GM23338 (cell line): Measurements from ENCODE around the gene TSPAN5. TPM values are rescaled to one million over a fixed set of nuclear protein-coding genes. Genes with fewer than 3 reads are reported as not detected.

Source experiments
- ATAC-seq: fragments of 200-7000 bp; cut with Tn5 transposase; 3 replicates; pipeline ENCODE4 v1.9.1; 2020
- DNase-seq: peaks from one replicate; pipeline ENCODE4 v3.0.0-alpha.2; 2015; ENCODE audit warnings: low spot score
- H2AFZ ChIP-seq: fragments of 200-600 bp; sonication (generic); 2 replicates; pipeline ENCODE4 v1.8.0; 2016; ENCODE audit warnings: antibody characterized with exemption, mild to moderate bottlenecking, moderate library complexity
- H3F3A ChIP-seq: fragments of 200-600 bp; sonication (generic); replicated peaks from 2 replicates; pipeline ENCODE4 v1.8.0; 2017; ENCODE audit warnings: antibody characterized with exemption, mixed run types, low read depth
- H3K27ac ChIP-seq: fragments of 200-600 bp; sonication (generic); 2 replicates; pipeline ENCODE4 v1.6.1; 2016; ENCODE audit warnings: low read depth
- H3K27me3 ChIP-seq: fragments of 200-600 bp; sonication (generic); 2 replicates; pipeline ENCODE4 v1.8.0; 2016; ENCODE audit warnings: mild to moderate bottlenecking, mixed run types, moderate library complexity; ENCODE audit not compliant: insufficient read depth
- H3K36me3 ChIP-seq: fragments of 200-600 bp; sonication (generic); 2 replicates; pipeline ENCODE4 v1.8.0; 2016; ENCODE audit warnings: mild to moderate bottlenecking; ENCODE audit not compliant: insufficient read depth
- H3K4me1 ChIP-seq: fragments of 200-600 bp; sonication (generic); 2 replicates; pipeline ENCODE4 v1.8.0; 2016; ENCODE audit warnings: mild to moderate bottlenecking, moderate library complexity; ENCODE audit not compliant: insufficient read depth
- H3K4me2 ChIP-seq: fragments of 200-600 bp; sonication (generic); 2 replicates; pipeline ENCODE4 v1.7.1; 2017; ENCODE audit warnings: mixed run types
- H3K4me3 ChIP-seq: fragments of 200-600 bp; sonication (generic); 2 replicates; pipeline ENCODE4 v1.6.1; 2016; ENCODE audit warnings: mixed run types
- H3K79me2 ChIP-seq: fragments of 200-600 bp; sonication (generic); replicated peaks from 2 replicates; pipeline ENCODE4 v1.8.0; 2017; ENCODE audit warnings: mild to moderate bottlenecking; ENCODE audit not compliant: insufficient read depth
- H3K9me2 ChIP-seq: fragments of 200-600 bp; sonication (generic); 2 replicates; pipeline ENCODE4 v1.8.0; 2017; ENCODE audit not compliant: insufficient read depth
- H4K20me1 ChIP-seq: fragments of 200-600 bp; sonication (generic); replicated peaks from 2 replicates; pipeline ENCODE4 v1.8.0; 2017; ENCODE audit warnings: mild to moderate bottlenecking; ENCODE audit not compliant: insufficient read depth
- H3K27ac Mint-ChIP-seq: 2 replicates; pipeline ENCODE4 v1.8.0; 2020; ENCODE audit warnings: inconsistent platforms, mild to moderate bottlenecking, moderate library complexity, mixed read lengths
- H3K27me3 Mint-ChIP-seq: 3 replicates; pipeline ENCODE4 v1.8.0; 2022; ENCODE audit warnings: low read depth, mild to moderate bottlenecking, moderate library complexity, mixed read lengths, inconsistent platforms; ENCODE audit not compliant: insufficient read depth, poor library complexity
- H3K36me3 Mint-ChIP-seq: 3 replicates; pipeline ENCODE4 v1.8.0; 2021; ENCODE audit warnings: low read depth, mild to moderate bottlenecking, inconsistent platforms, moderate library complexity, mixed read lengths
- H3K4me1 Mint-ChIP-seq: 3 replicates; pipeline ENCODE4 v1.8.0; 2020; ENCODE audit warnings: mild to moderate bottlenecking, inconsistent platforms, mixed read lengths
- H3K4me3 Mint-ChIP-seq: 3 replicates; pipeline ENCODE4 v1.8.0; 2021; ENCODE audit warnings: moderate library complexity, mild to moderate bottlenecking, inconsistent platforms, mixed read lengths
- H3K9me3 Mint-ChIP-seq: 3 replicates; pipeline ENCODE4 v1.8.0; 2020; ENCODE audit warnings: moderate library complexity, mild to moderate bottlenecking, inconsistent platforms, mixed read lengths
- CREB1 ChIP-seq: fragments of 250-450 bp; sonication (Bioruptor Pico); IDR thresholded peaks from 2 replicates; pipeline ENCODE4 v1.5.0; 2020; ENCODE audit warnings: low read depth, mild to moderate bottlenecking, moderate library complexity
- CTCF ChIP-seq, 2 experiments: fragments of 200-600 bp in 1 of 2; sonication (generic) in 1 of 2; conservative IDR thresholded peaks; 2 replicates each; pipeline versions ENCODE4 v1.5.1 to v1.6.1; 2016 to 2017; ENCODE audit warnings: antibody characterized with exemption in 2 of 2, low read depth in 2 of 2, mild to moderate bottlenecking in 2 of 2, moderate library complexity in 1 of 2
- ETS1 ChIP-seq: IDR thresholded peaks from 2 replicates; pipeline ENCODE4 v1.6.1; 2016; ENCODE audit warnings: antibody characterized with exemption
- EZH2phosphoT487 ChIP-seq: fragments of 200-600 bp; sonication (generic); IDR thresholded peaks from one replicate; pipeline ENCODE4 v1.8.1; 2018; ENCODE audit warnings: antibody characterized with exemption; ENCODE audit not compliant: unreplicated experiment
- JUNB ChIP-seq: IDR thresholded peaks from one replicate; pipeline ENCODE4 v1.6.1; 2016; ENCODE audit warnings: antibody characterized with exemption; ENCODE audit not compliant: unreplicated experiment
- NANOG ChIP-seq: IDR thresholded peaks from 2 replicates; pipeline ENCODE4 v1.6.1; 2016; ENCODE audit warnings: antibody characterized with exemption, borderline replicate concordance
- POLR2AphosphoS5 ChIP-seq: IDR thresholded peaks from 2 replicates; pipeline ENCODE4 v1.6.1; 2016; ENCODE audit warnings: antibody characterized with exemption, low read depth
- REST ChIP-seq: IDR thresholded peaks from one replicate; pipeline ENCODE4 v1.6.1; 2018; ENCODE audit warnings: antibody characterized with exemption; ENCODE audit not compliant: unreplicated experiment
- STAT1 ChIP-seq: IDR thresholded peaks from one replicate; pipeline ENCODE4 v1.6.1; 2016; ENCODE audit warnings: antibody characterized with exemption; ENCODE audit not compliant: unreplicated experiment
- ZNF114 ChIP-seq: fragments of 250-450 bp; sonication (Bioruptor Pico); IDR thresholded peaks from 2 replicates; pipeline ENCODE4 v1.5.0; 2020; ENCODE audit warnings: mild to moderate bottlenecking, moderate library complexity
- ZNF331 ChIP-seq: fragments of 250-450 bp; sonication (Bioruptor Pico); IDR thresholded peaks from 2 replicates; pipeline ENCODE4 v1.5.0; 2020; ENCODE audit warnings: low read depth, mild to moderate bottlenecking, moderate library complexity
- ZNF462 ChIP-seq: fragments of 250-450 bp; sonication (Bioruptor Pico); IDR thresholded peaks from 2 replicates; pipeline ENCODE4 v1.5.0; 2020; ENCODE audit warnings: mild to moderate bottlenecking, moderate library complexity
- polyA plus RNA-seq: library from polyadenylated mRNA; unstranded; fragments of >200 nt; fragmentation: Nextera tagmentation; extraction: Ambion mirVana; gene quantifications from 2 replicates; pipeline ENCODE4 v1.2.1, GENCODE V29; 2016
- total RNA-seq: library from RNA; depleted of rRNA; stranded (reverse); fragments of >200 nt; shearing (Covaris generic); gene quantifications from 2 replicates; pipeline ENCODE4 v1.2.3, GENCODE V29; 2014

The TSPAN5 gene
- total and polyA plus RNA-seq, 2 experiments from 2014 or later, result 18.6 to 21.5 TPM

GRCh38 chr4:98430708-98431403 lies 227.6 kb downstream of the TSPAN5 start:
- H2AFZ ChIP-seq, result no peak overlapping the region
- DNase-seq, result no peak
- H3K36me3 Mint-ChIP-seq, result peaks cover 20% of the 10 kb centered on the region

More at GRCh38 chr4:98430708-98431403, 227.6 kb downstream of the TSPAN5 start:
- no peaks in the 10 kb centered on the region for H3K36me3 ChIP-seq
- ATAC-seq, result no peak
- H4K20me1 ChIP-seq, result no peaks in the 10 kb centered on the region
- H3K27me3 Mint-ChIP-seq, result no peaks in the 10 kb centered on the region
- no peak overlapping the region for H3K4me2 ChIP-seq
- no peak overlapping the region for H3K4me3 ChIP-seq
- H3K4me1 Mint-ChIP-seq, result no peaks in the 10 kb centered on the region
- no peak overlapping the region for H3K27ac Mint-ChIP-seq
- H3K27ac ChIP-seq, result no peak overlapping the region
- H3K27me3 ChIP-seq, result no peaks in the 10 kb centered on the region
- no peaks in the 10 kb centered on the region for H3K9me2 ChIP-seq
- H3F3A ChIP-seq, result no peaks in the 10 kb centered on the region
- peaks cover 19% of the 10 kb centered on the region; the same call in 2 of the 3 replicates for H3K9me3 Mint-ChIP-seq
- TF ChIP-seq POLR2AphosphoS5 (no peak), JUNB (no peak), ZNF114 (CRISPR knock-in tag) (no peak), NANOG (no peak), ZNF331 (CRISPR knock-in tag) (no peak), CREB1 (CRISPR knock-in tag) (no peak), EZH2phosphoT487 (no peak), REST (no peak), STAT1 (no peak), ZNF462 (CRISPR knock-in tag) (no peak), CTCF (conservative IDR thresholded peaks at IDR 0.05; ENCODE audit: low read depth in 2 of 2) (no peak), ETS1 (no peak)
- H3K79me2 ChIP-seq, result no peaks in the 10 kb centered on the region
- no peak overlapping the region for H3K4me3 Mint-ChIP-seq
- no peaks in the 10 kb centered on the region for H3K4me1 ChIP-seq
